ENCODE results near the gene CCHCR1.

CCHCR1 gene

DNA sequence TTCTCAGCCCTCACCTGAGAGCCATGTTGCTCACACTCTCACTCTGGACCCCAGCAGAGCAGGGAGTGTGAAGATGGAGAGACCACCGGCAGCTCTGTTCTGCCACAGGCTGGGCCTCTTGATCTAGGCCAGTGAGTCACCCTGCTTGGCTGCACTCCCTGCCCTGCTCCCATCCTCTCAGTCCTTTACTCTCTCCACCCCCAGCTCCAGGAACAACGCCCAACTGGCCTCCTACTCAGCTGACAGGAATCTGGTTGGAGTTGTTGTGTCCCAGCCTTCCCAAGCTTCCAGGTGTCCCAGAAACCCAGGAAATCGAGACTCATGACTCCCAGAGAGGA, 43.1 kb downstream of the CCHCR1 start, which contains the start of gene PSORS1C1:
TSS of gene PSORS1C1 (plus strand) at position 260 of the 338 bp plus-strand sequence. CDS start 14,833 bp downstream, outside the sequence.
- H2AFZ ChIP-seq (ENCODE audit: low read depth, low read length): no peak within 1 kb of the TSS
- H2BK120ac ChIP-seq (ENCODE audit: low read depth, low read length): peak within 1 kb of the TSS; percentile 34
- peak within 1 kb of the TSS; percentile 3 to 7 for H3K4ac ChIP-seq (ENCODE audit: low read depth in 1 of 2, low read length in 2 of 2)
- peaks cover 0 to 12% of the 10 kb centered on the region in 2 experiments for H3K36me3 ChIP-seq (ENCODE audit: control insufficient read depth in 1 of 2, insufficient read depth in 2 of 2, low read depth in 1 of 2, low read length in 2 of 2)
- peaks cover 22% of the 10 kb centered on the region for H3K4me1 ChIP-seq (ENCODE audit: control insufficient read depth, insufficient read depth, low read depth, low read length)
- H4K91ac ChIP-seq (ENCODE audit: low read length): peak within 1 kb of the TSS; percentile 73
- peak within 1 kb of the TSS; percentile 70 for H3K27ac ChIP-seq (ENCODE audit: low read length, poor library complexity, severe bottlenecking)
- no peaks in the 10 kb centered on the region for H3K9me3 ChIP-seq (ENCODE audit: control insufficient read depth, low read length)
- H2BK15ac ChIP-seq (ENCODE audit: low read depth, poor library complexity, severe bottlenecking): no peak within 1 kb of the TSS
- peak within 1 kb of the TSS; percentile 87 for H2AK5ac ChIP-seq (ENCODE audit: low read length, severe bottlenecking)
- no peak within 1 kb of the TSS for H3K23ac ChIP-seq (ENCODE audit: low read length in 2 of 2)
- peak; percentile 88 for DNase-seq
- peaks cover 22% of the 10 kb centered on the region for H3K79me1 ChIP-seq (replicated peaks; ENCODE audit: low read length, poor library complexity, severe bottlenecking)
- peak within 1 kb of the TSS in 1 of 2 experiments; percentile 94 for H3K14ac ChIP-seq (ENCODE audit: low read length in 2 of 2)
- H3K9ac ChIP-seq (ENCODE audit: low read length): peak within 1 kb of the TSS; percentile 85
- H3K4me2 ChIP-seq (ENCODE audit: low read length, poor library complexity, severe bottlenecking): peak within 1 kb of the TSS; percentile 38
- H2BK12ac ChIP-seq (ENCODE audit: low read length in 2 of 2): peak within 1 kb of the TSS; percentile 11 to 57
- peak within 1 kb of the TSS in 1 of 2 experiments; percentile 63 for H3K4me3 ChIP-seq (ENCODE audit: insufficient read depth in 1 of 2, low read depth in 1 of 2, low read length in 2 of 2)
- peak within 1 kb of the TSS; percentile 6 to 22 for H3K18ac ChIP-seq (ENCODE audit: low read depth in 1 of 2, low read length in 2 of 2)
- 1% methylated on average over 3 of the region's 3 CpGs for WGBS
- H4K8ac ChIP-seq (ENCODE audit: low read length): peak within 1 kb of the TSS; percentile 33
- peaks cover 13 to 19% of the 10 kb centered on the region in 2 experiments for H3K27me3 ChIP-seq (ENCODE audit: control insufficient read depth in 1 of 2, insufficient read depth in 1 of 2, low read length in 2 of 2)
- H2BK5ac ChIP-seq (ENCODE audit: low read depth, low read length, poor library complexity, severe bottlenecking): peak within 1 kb of the TSS; percentile 66

DNA sequence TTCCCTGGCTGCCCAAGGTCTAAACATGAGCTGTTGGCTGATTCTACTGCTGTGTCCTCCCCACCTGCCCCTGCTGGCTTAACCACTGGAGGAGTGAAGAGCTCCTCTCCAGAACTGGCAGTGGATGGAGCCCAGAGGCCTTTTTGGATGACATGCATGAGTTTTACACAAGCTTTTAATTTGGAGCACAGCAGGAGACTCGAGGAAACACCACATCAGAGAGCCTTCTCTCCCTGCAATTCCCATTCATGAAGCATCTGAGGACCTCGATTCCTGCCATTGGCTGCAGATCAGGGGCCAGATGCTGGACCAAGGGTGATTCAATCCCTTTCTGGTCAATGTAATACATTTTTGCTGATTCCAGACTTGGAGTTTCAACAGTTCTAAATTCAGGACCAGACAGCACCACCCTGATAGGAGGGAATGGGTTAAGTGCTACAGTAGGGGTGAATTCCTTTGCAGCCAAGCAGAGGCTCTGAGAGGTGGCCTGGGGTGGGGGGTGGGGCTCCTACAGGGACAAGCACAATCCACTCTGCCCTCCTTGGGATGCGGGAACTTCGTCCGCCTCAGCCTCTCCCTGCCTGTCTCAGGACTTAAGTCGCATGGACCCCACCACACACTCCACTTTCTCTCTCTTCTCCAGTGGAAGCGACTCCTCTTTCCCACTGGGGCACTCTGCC, 43.6 kb downstream of the CCHCR1 start:
- no peak for DNase-seq
- Histone ChIP-seq H3K9me3 (ENCODE audit: control insufficient read depth, low read length) (no peaks in the 10 kb centered on the region), H3K27ac (ENCODE audit: low read length, poor library complexity, severe bottlenecking) (peak overlapping the region; percentile 70), H3K23ac (ENCODE audit: low read length in 2 of 2) (no peak overlapping the region), H2AFZ (ENCODE audit: low read depth, low read length) (no peak overlapping the region), H2BK120ac (ENCODE audit: low read depth, low read length) (no peak overlapping the region), H3K18ac (ENCODE audit: low read depth in 1 of 2, low read length in 2 of 2) (no peak overlapping the region), H3K4me2 (ENCODE audit: low read length, poor library complexity, severe bottlenecking) (no peak overlapping the region), H3K14ac (ENCODE audit: low read length in 2 of 2) (no peak overlapping the region), H2BK15ac (ENCODE audit: low read depth, poor library complexity, severe bottlenecking) (no peak overlapping the region), H2AK5ac (ENCODE audit: low read length, severe bottlenecking) (no peak overlapping the region), H3K79me1 (replicated peaks; ENCODE audit: low read length, poor library complexity, severe bottlenecking) (peaks cover 22% of the 10 kb centered on the region), H3K4me1 (ENCODE audit: control insufficient read depth, insufficient read depth, low read depth, low read length) (peaks cover 22% of the 10 kb centered on the region), H3K4ac (ENCODE audit: low read depth in 1 of 2, low read length in 2 of 2) (no peak overlapping the region), H2BK12ac (ENCODE audit: low read length in 2 of 2) (peak overlapping the region in 1 of 2 experiments; percentile 11), H4K91ac (ENCODE audit: low read length) (no peak overlapping the region), H2BK5ac (ENCODE audit: low read depth, low read length, poor library complexity, severe bottlenecking) (no peak overlapping the region), H3K9ac (ENCODE audit: low read length) (peak overlapping the region; percentile 85), H4K8ac (ENCODE audit: low read length) (no peak overlapping the region), H3K27me3 (ENCODE audit: control insufficient read depth in 1 of 2, insufficient read depth in 1 of 2, low read length in 2 of 2) (peaks cover 13 to 24% of the 10 kb centered on the region in 2 experiments), H3K36me3 (ENCODE audit: control insufficient read depth in 1 of 2, insufficient read depth in 2 of 2, low read depth in 1 of 2, low read length in 2 of 2) (peaks cover 0 to 12% of the 10 kb centered on the region in 2 experiments), H3K4me3 (ENCODE audit: insufficient read depth in 1 of 2, low read depth in 1 of 2, low read length in 2 of 2) (peak overlapping the region in 1 of 2 experiments; percentile 63)
- WGBS: 28% methylated on average over 6 of the region's 7 CpGs

DNA sequence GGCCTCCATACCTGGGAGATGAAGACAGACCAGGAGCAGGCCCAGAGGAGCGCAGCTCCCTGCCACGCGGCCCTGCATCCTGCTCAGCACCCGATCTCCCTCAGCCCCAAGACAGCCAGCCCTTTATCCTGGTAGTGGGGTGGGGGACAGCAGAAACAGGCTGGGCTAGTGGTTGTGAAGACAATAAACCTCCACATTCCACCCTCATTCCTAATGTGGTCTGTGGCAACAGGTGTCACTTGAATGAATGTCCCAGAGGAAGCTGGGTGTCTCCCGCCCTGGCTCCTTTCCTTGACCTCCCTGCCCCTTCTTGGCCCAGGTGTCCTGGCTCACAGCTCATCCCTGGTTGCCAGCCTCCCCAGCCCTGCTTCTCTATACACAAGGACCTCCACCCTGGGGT, 45.1 kb downstream of the CCHCR1 start, which contains the start of gene C6orf15:
TSS of gene C6orf15 (minus strand) at position 98 of the 400 bp plus-strand sequence. CDS start at position 78, 20 bp downstream.
- no peak within 1 kb of the TSS for H3K18ac ChIP-seq (ENCODE audit: low read depth in 1 of 2, low read length in 2 of 2)
- H2BK15ac ChIP-seq (ENCODE audit: low read depth, poor library complexity, severe bottlenecking): no peak within 1 kb of the TSS
- no peak within 1 kb of the TSS for H3K9ac ChIP-seq (ENCODE audit: low read length)
- no peak within 1 kb of the TSS for H3K27ac ChIP-seq (ENCODE audit: low read length, poor library complexity, severe bottlenecking)
- no peak within 1 kb of the TSS for H2BK5ac ChIP-seq (ENCODE audit: low read depth, low read length, poor library complexity, severe bottlenecking)
- no peak within 1 kb of the TSS for H3K4ac ChIP-seq (ENCODE audit: low read depth in 1 of 2, low read length in 2 of 2)
- H2AK5ac ChIP-seq (ENCODE audit: low read length, severe bottlenecking): peak within 1 kb of the TSS; percentile 77
- no peak within 1 kb of the TSS for H4K8ac ChIP-seq (ENCODE audit: low read length)
- peaks cover 13 to 29% of the 10 kb centered on the region in 2 experiments for H3K27me3 ChIP-seq (ENCODE audit: control insufficient read depth in 1 of 2, insufficient read depth in 1 of 2, low read length in 2 of 2)
- H2BK120ac ChIP-seq (ENCODE audit: low read depth, low read length): no peak within 1 kb of the TSS
- H3K79me1 ChIP-seq (replicated peaks; ENCODE audit: low read length, poor library complexity, severe bottlenecking): peaks cover 19% of the 10 kb centered on the region
- H2BK12ac ChIP-seq (ENCODE audit: low read length in 2 of 2): no peak within 1 kb of the TSS
- H2AFZ ChIP-seq (ENCODE audit: low read depth, low read length): no peak within 1 kb of the TSS
- H3K4me1 ChIP-seq (ENCODE audit: control insufficient read depth, insufficient read depth, low read depth, low read length): peaks cover 18% of the 10 kb centered on the region
- H3K36me3 ChIP-seq (ENCODE audit: control insufficient read depth in 1 of 2, insufficient read depth in 2 of 2, low read depth in 1 of 2, low read length in 2 of 2): peaks cover 0 to 8% of the 10 kb centered on the region in 2 experiments
- no peak for DNase-seq
- no peaks in the 10 kb centered on the region for H3K9me3 ChIP-seq (ENCODE audit: control insufficient read depth, low read length)
- H3K4me2 ChIP-seq (ENCODE audit: low read length, poor library complexity, severe bottlenecking): no peak within 1 kb of the TSS
- 94% methylated on average over 5 of the region's 5 CpGs for WGBS
- H4K91ac ChIP-seq (ENCODE audit: low read length): no peak within 1 kb of the TSS
- H3K4me3 ChIP-seq (ENCODE audit: insufficient read depth in 1 of 2, low read depth in 1 of 2, low read length in 2 of 2): no peak within 1 kb of the TSS
- H3K23ac ChIP-seq (ENCODE audit: low read length in 2 of 2): no peak within 1 kb of the TSS
- H3K14ac ChIP-seq (ENCODE audit: low read length in 2 of 2): peak within 1 kb of the TSS in 1 of 2 experiments; percentile 35

GRCh38 chr6:31111712-31112111, 45.9 kb downstream of the CCHCR1 start:
- Histone ChIP-seq H3K14ac (ENCODE audit: low read length in 2 of 2) (no peak overlapping the region), H2BK120ac (ENCODE audit: low read depth, low read length) (no peak overlapping the region)
- 93% methylated on average over 13 of the region's 13 CpGs for WGBS

More at GRCh38 chr6:31111712-31112111, 45.9 kb downstream of the CCHCR1 start:
- no peak overlapping the region for H4K8ac ChIP-seq (ENCODE audit: low read length)
- H3K4me1 ChIP-seq (ENCODE audit: control insufficient read depth, insufficient read depth, low read depth, low read length): peaks cover 18% of the 10 kb centered on the region
- H3K27me3 ChIP-seq (ENCODE audit: control insufficient read depth in 1 of 2, insufficient read depth in 1 of 2, low read length in 2 of 2): peaks cover 13 to 34% of the 10 kb centered on the region in 2 experiments
- H3K9me3 ChIP-seq (ENCODE audit: control insufficient read depth, low read length): no peaks in the 10 kb centered on the region
- no peak overlapping the region for H4K91ac ChIP-seq (ENCODE audit: low read length)
- no peak overlapping the region for H3K18ac ChIP-seq (ENCODE audit: low read depth in 1 of 2, low read length in 2 of 2)
- H2BK12ac ChIP-seq (ENCODE audit: low read length in 2 of 2): no peak overlapping the region
- no peak overlapping the region for H2AFZ ChIP-seq (ENCODE audit: low read depth, low read length)
- H2BK15ac ChIP-seq (ENCODE audit: low read depth, poor library complexity, severe bottlenecking): no peak overlapping the region
- no peak for DNase-seq
- no peak overlapping the region for H3K9ac ChIP-seq (ENCODE audit: low read length)
- H3K4me2 ChIP-seq (ENCODE audit: low read length, poor library complexity, severe bottlenecking): no peak overlapping the region
- peak overlapping the region; percentile 22 for H2AK5ac ChIP-seq (ENCODE audit: low read length, severe bottlenecking)
- H3K27ac ChIP-seq (ENCODE audit: low read length, poor library complexity, severe bottlenecking): no peak overlapping the region
- H3K23ac ChIP-seq (ENCODE audit: low read length in 2 of 2): no peak overlapping the region
- peaks cover 12% of the 10 kb centered on the region for H3K79me1 ChIP-seq (replicated peaks; ENCODE audit: low read length, poor library complexity, severe bottlenecking)
- no peak overlapping the region for H2BK5ac ChIP-seq (ENCODE audit: low read depth, low read length, poor library complexity, severe bottlenecking)
- no peak overlapping the region for H3K4me3 ChIP-seq (ENCODE audit: insufficient read depth in 1 of 2, low read depth in 1 of 2, low read length in 2 of 2)
- no peak overlapping the region for H3K4ac ChIP-seq (ENCODE audit: low read depth in 1 of 2, low read length in 2 of 2)
- H3K36me3 ChIP-seq (ENCODE audit: control insufficient read depth in 1 of 2, insufficient read depth in 2 of 2, low read depth in 1 of 2, low read length in 2 of 2): peaks cover 0 to 1% of the 10 kb centered on the region in 2 experiments

Measured in mesenchymal stem cell (in vitro differentiated cells and primary cell).